ENCODE measurements around the gene DIPK1A.

Gene DIPK1A

GRCh38 chr1:92792340-92792782 lies 168.9 kb downstream of the DIPK1A start:
- TF ChIP-seq FOXM1 (IDR thresholded peaks at IDR 0.05; ENCODE audit: borderline replicate concordance, low read depth), result no peak
- TF ChIP-seq TEAD4 (IDR thresholded peaks at IDR 0.05), result 0 out of 2 replicates have a peak, but pooled peaks have one; percentile 8
